Endothelial cell of coronary artery (primary cell): Measurements from ENCODE around the gene APOA4. TPM values are rescaled to one million over a fixed set of nuclear protein-coding genes. Genes with fewer than 3 reads are reported as not detected.

Source experiments
- total RNA-seq: library from RNA; depleted of rRNA; stranded (reverse); fragments of >200 nt; gene quantifications from 2 replicates; pipeline ENCODE4 v1.2.3, GENCODE V29; 2014

Gene APOA4
- total RNA-seq = not detected in 2 replicates

GRCh38 chr11:116823031-116823843 lies at the start of gene APOA4:
Gene APOA4 (minus strand): TSS chr11:116823304. CDS start chr11:116823191, 113 bp downstream.

DNA sequence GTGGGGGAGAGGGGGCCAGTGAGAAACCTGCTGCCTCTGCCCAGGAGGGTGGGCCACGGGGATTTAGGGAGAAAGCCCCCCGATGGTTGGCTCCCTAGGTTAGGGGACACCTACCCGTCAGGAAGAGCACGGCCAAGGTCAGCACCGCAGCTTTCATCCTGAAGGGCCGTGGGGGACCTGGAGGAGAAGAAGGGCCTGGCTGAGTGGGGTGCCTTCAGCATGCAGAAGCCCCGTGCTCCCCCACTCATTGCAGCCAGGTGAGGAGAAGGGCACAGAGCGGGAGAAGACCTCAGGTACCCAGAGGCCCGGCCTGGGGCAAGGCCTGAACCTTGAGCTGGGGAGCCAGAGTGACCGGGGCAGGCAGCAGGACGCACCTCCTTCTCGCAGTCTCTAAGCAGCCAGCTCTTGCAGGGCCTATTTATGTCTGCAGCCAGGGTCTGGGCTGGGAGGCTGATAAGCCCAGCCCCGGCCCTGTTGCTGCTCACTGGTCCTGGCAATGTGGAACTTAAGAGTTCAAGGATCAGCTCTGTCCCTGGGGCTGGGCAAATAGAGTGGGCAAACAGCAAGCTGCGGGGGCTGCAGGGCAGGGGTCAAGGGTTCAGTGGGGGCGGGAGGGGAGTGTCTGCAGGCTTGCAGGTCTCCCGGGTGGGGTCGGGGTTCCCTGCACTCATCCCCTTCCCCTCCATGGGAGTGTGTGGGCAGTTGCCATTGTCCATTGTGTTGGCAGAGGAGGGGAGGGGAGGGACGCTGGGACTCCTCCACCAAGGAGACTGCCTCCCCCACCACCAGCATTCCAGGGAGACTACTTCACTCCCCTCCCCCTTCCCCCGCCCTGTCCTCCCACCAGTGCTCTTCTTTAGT lies 14.4 kb upstream of the APOA4 start, which contains the start of gene APOA1:
TSS of gene APOA1 (minus strand) at position 392 of the 861 bp plus-strand sequence. CDS start at position 157, 235 bp downstream.

DNA sequence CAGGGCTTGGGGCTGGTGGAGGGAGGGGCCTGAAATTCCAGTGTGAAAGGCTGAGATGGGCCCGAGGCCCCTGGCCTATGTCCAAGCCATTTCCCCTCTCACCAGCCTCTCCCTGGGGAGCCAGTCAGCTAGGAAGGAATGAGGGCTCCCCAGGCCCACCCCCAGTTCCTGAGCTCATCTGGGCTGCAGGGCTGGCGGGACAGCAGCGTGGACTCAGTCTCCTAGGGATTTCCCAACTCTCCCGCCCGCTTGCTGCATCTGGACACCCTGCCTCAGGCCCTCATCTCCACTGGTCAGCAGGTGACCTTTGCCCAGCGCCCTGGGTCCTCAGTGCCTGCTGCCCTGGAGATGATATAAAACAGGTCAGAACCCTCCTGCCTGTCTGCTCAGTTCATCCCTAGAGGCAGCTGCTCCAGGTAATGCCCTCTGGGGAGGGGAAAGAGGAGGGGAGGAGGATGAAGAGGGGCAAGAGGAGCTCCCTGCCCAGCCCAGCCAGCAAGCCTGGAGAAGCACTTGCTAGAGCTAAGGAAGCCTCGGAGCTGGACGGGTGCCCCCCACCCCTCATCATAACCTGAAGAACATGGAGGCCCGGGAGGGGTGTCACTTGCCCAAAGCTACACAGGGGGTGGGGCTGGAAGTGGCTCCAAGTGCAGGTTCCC lies 6.5 kb upstream of the APOA4 start, which contains the start of gene APOC3:
TSS of gene APOC3 (plus strand) at position 383 of the 659 bp plus-strand sequence. CDS start 676 bp downstream, outside the sequence.

GRCh38 chr11:116791813-116792143 lies 31.3 kb downstream of the APOA4 start, which contains the start of gene APOA5:
Gene APOA5 (minus strand): TSS chr11:116791879. CDS start chr11:116791860, 19 bp downstream.

GRCh38 chr11:116787786-116788486 lies 35.2 kb downstream of the APOA4 start, which contains the start of gene ZPR1:
Gene ZPR1 (minus strand): TSS chr11:116788023. CDS start chr11:116787990, 33 bp downstream.

GRCh38 chr11:116772443-116773202 lies 50.5 kb downstream of the APOA4 start, which contains the start of gene BUD13:
Gene BUD13 (minus strand): TSS chr11:116772987. CDS start chr11:116772964, 23 bp downstream.

Other genes with a start within 250 kb of the APOA4 start
- 15.2 and 16.4 TPM in 2 replicates for gene BUD13, start 50.3 kb downstream of the APOA4 start, total RNA-seq
- 39.2 and 47.4 TPM in 2 replicates for gene ZPR1, start 35.3 kb downstream of the APOA4 start, total RNA-seq
- not detected in 2 replicates for gene APOA5, start 31.4 kb downstream of the APOA4 start, total RNA-seq
- gene APOC3, start 6.6 kb upstream of the APOA4 start, total RNA-seq = not detected in 2 replicates
- gene APOA1, start 14.3 kb upstream of the APOA4 start, total RNA-seq = 0.09 and 0.19 TPM in 2 replicates